ENCODE measurements around the gene TSPAN18. TPM values are rescaled to one million over a fixed set of nuclear protein-coding genes. Genes with fewer than 3 reads are reported as not detected.

The TSPAN18 gene
- total RNA-seq, 1 experiment from 2014 or later: 18.3 TPM

DNA sequence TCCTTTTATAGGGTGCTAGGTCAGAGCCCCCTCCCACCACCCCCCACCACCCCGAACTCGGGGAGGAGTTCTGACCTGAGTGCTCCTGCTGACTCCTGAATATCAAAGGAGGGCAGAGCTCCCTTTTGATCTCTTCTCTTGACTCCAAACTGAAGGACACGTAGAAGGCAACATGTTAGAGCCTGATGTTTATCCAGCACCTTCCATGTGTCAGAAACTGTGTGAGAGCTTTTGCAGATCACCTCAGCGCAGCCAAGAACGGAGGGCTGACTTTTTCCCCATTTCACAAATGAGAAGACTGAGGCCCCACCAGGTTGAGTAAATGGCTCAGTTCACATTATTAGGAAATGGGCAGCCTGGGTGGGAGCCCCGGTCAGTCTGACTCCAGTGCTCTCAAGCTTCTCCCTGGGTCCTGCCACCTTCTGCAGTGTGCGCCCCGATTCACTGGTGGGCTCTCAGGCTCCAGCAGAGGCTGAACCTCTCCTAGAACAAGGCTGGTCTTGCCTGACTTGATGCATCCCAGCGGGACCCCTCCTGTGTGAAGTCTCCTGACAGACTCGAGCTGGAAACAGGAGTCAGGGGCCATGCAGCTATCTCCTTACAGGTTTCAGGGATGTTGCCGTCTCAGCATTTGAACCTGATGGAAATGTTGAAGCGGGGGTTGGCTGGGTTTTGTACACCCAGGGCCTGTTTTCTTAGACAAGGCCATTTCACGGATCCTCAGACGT is 98.5 kb downstream of the TSPAN18 start:
- H3K9me2 ChIP-seq (ENCODE audit: insufficient read depth): no peaks in the 10 kb centered on the region
- CTCF ChIA-PET: no interaction called here
- no peak overlapping the region for H3K27ac ChIP-seq (ENCODE audit: low read depth, low read length)
- BruUV-seq (replicated peaks): no TSS peak
- intact Hi-C loops (cut with micrococcal nuclease): no loop called here
- H2AFZ ChIP-seq (ENCODE audit: low read depth, low read length, poor library complexity, severe bottlenecking): no peak overlapping the region
- no peak for ATAC-seq
- RAD21 ChIA-PET (ENCODE audit: low non-redundant PET in 1 of 2, low total read pairs in 2 of 2, uncharacterized antibody in 2 of 2, unreplicated experiment in 2 of 2): no interaction called here
- no peaks in the 10 kb centered on the region for H4K20me1 ChIP-seq (ENCODE audit: insufficient read depth)
- POLR2A ChIA-PET: no interaction called here
- no peak for DNase-seq (ENCODE audit: low read depth, low spot score)
- no peak overlapping the region for H3K9ac ChIP-seq (ENCODE audit: low read length)
- H3K79me2 ChIP-seq (ENCODE audit: insufficient read depth, low read length): no peaks in the 10 kb centered on the region
- no peak overlapping the region for H3K4me2 ChIP-seq (ENCODE audit: low read length)
- H3K4me1 ChIP-seq (ENCODE audit: control insufficient read depth in 1 of 2, insufficient read depth in 2 of 2, low read length in 2 of 2): no peaks in the 10 kb centered on the region
- no peaks in the 10 kb centered on the region for H3K36me3 ChIP-seq (ENCODE audit: control insufficient read depth in 1 of 2, insufficient read depth in 2 of 2, low read length in 2 of 2)
- no peaks in the 10 kb centered on the region for H3K27me3 ChIP-seq (ENCODE audit: insufficient read depth, low read length)
- no peaks in the 10 kb centered on the region; a peak in 1 of 4 replicates for H3K9me3 ChIP-seq (ENCODE audit: control insufficient read depth in 1 of 2, insufficient read depth in 1 of 2, low read depth in 1 of 2, low read length in 2 of 2)
- H3K4me3 ChIP-seq (replicated peaks in 1 of 2; ENCODE audit: low read depth in 1 of 2, low read length in 2 of 2): no peak overlapping the region
- TF ChIP-seq, protein P1, sequence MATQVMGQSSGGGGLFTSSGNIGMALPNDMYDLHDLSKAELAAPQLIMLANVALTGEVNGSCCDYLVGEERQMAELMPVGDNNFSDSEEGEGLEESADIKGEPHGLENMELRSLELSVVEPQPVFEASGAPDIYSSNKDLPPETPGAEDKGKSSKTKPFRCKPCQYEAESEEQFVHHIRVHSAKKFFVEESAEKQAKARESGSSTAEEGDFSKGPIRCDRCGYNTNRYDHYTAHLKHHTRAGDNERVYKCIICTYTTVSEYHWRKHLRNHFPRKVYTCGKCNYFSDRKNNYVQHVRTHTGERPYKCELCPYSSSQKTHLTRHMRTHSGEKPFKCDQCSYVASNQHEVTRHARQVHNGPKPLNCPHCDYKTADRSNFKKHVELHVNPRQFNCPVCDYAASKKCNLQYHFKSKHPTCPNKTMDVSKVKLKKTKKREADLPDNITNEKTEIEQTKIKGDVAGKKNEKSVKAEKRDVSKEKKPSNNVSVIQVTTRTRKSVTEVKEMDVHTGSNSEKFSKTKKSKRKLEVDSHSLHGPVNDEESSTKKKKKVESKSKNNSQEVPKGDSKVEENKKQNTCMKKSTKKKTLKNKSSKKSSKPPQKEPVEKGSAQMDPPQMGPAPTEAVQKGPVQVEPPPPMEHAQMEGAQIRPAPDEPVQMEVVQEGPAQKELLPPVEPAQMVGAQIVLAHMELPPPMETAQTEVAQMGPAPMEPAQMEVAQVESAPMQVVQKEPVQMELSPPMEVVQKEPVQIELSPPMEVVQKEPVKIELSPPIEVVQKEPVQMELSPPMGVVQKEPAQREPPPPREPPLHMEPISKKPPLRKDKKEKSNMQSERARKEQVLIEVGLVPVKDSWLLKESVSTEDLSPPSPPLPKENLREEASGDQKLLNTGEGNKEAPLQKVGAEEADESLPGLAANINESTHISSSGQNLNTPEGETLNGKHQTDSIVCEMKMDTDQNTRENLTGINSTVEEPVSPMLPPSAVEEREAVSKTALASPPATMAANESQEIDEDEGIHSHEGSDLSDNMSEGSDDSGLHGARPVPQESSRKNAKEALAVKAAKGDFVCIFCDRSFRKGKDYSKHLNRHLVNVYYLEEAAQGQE (IDR thresholded peaks at IDR 0.05; ENCODE audit: low read depth): no peak
- TF ChIP-seq ZNF274 (IDR thresholded peaks at IDR 0.05; ENCODE audit: low read depth, low read length) (no peak), EGR1 (IDR thresholded peaks at IDR 0.05; ENCODE audit: low read depth) (no peak), EZH2 (IDR thresholded peaks at IDR 0.05) (no peak), ZFX (IDR thresholded peaks at IDR 0.05) (no peak), ELF1 (IDR thresholded peaks at IDR 0.05; ENCODE audit: borderline replicate concordance, low read depth) (no peak), RAD21 (IDR thresholded peaks at IDR 0.05; ENCODE audit: low read depth) (no peak), FOSL1 (IDR thresholded peaks at IDR 0.05; ENCODE audit: low read depth) (no peak), CEBPB (IDR thresholded peaks at IDR 0.05; ENCODE audit: low read depth) (no peak), YY1 (IDR thresholded peaks at IDR 0.05; ENCODE audit: extremely low read depth, insufficient replicate concordance, low read depth, low read length) (no peak), POLR2AphosphoS5 (IDR thresholded peaks at IDR 0.05; ENCODE audit: low read depth, low read length) (no peak), SRF (IDR thresholded peaks at IDR 0.05; ENCODE audit: low read depth) (no peak), SP1 (IDR thresholded peaks at IDR 0.05; ENCODE audit: low read depth) (no peak), CBX3 (IDR thresholded peaks at IDR 0.05; ENCODE audit: low read depth) (no peak)
- TF ChIP-seq, protein P2, sequence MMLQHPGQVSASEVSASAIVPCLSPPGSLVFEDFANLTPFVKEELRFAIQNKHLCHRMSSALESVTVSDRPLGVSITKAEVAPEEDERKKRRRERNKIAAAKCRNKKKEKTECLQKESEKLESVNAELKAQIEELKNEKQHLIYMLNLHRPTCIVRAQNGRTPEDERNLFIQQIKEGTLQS (IDR thresholded peaks at IDR 0.05): no peak
- TF ChIP-seq, protein P3, sequence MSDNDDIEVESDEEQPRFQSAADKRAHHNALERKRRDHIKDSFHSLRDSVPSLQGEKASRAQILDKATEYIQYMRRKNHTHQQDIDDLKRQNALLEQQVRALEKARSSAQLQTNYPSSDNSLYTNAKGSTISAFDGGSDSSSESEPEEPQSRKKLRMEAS (IDR thresholded peaks at IDR 0.05): no peak

Data from HCT116 (cell line).